GM06990 (cell line): Measurements from ENCODE around the gene NCOA1.
"Not testable (repeated sequence)": the region's sequence is repeated elsewhere in the genome, so short reads cannot be mapped to it uniquely, and the experiment has no call there.

Experiments
- DNase-seq: peaks from one replicate; pipeline ENCODE4 v3.0.0-alpha.2; 2011; ENCODE audit not compliant: insufficient read length; ENCODE audit errors: extremely low read depth
- H3K27me3 ChIP-seq: replicated peaks from 2 replicates; pipeline ENCODE4 v1.6.0; 2011; ENCODE audit warnings: low read length; ENCODE audit not compliant: control insufficient read depth, insufficient read depth
- H3K36me3 ChIP-seq: 2 replicates; pipeline ENCODE4 v1.5.1; 2011; ENCODE audit warnings: low read length; ENCODE audit not compliant: control insufficient read depth, insufficient read depth
- H3K4me3 ChIP-seq: replicated peaks from 2 replicates; pipeline ENCODE4 v1.5.1; 2011; ENCODE audit warnings: low read depth, mild to moderate bottlenecking, control low read depth, low read length
- CTCF ChIP-seq: IDR thresholded peaks from 2 replicates; pipeline ENCODE4 v1.5.1; 2011; ENCODE audit warnings: low read length, control low read depth, mild to moderate bottlenecking, inconsistent platforms; ENCODE audit not compliant: insufficient read depth, poor library complexity, severe bottlenecking

Gene NCOA1

DNA sequence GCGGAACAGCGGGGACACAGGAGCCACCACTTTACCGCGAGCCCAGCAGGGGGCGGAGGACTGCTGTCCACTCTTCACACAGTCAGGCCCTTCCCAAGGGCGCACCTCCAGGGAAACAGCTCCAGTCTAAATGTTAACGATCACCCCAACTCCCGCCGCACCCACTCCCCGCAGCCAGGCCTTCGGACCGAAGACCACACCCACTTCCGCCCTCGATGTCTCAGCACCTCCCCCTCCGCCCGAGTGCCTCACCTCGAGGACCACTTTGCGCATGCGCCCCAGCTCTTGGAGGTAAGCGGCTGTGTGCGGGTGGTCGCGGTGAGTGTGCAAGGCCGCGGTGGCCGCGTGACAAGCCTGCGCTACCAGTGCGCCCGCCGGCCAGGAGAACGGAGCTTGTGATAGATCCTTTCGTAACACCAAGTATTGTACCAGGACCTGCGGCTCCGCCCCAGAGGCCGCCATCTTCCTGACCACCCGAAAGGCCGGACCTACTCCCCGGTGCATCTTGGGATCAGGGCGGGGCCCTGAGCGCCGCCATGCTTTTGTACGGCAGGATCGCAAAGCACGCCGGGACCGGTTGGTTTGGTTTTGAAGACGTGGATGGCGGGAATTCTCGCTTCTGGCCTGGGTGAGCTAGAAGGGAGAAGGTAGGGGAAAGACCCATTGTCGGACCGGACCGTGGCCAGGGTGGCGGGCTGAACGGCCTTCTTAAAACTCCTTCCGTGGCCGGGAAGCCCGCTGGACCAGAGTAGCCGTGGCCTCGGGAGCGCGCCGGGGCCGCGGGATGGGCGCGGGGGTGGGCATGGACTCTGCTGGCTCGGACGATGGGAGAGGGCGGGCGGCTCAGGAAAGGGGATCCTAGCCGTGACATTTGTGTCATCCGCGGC, 302.1 kb downstream of the NCOA1 start, which contains the start of the genes CENPO and PTRHD1:
TSS of gene CENPO (plus strand) at position 552 of the 887 bp plus-strand sequence. CDS start 495 bp downstream, outside the sequence.
TSS of gene PTRHD1 (minus strand) at position 518 of the 887 bp plus-strand sequence. CDS start at position 504, 14 bp downstream.
- peak; percentile 97 for DNase-seq
- peak; percentile 30 for TF ChIP-seq CTCF
- peaks cover 2% of the 10 kb centered on the region; the same call in 1 of the 2 replicates for H3K36me3 ChIP-seq
- H3K27me3 ChIP-seq: no peaks in the 10 kb centered on the region
- H3K4me3 ChIP-seq: peak within 1 kb of the TSS; percentile 94

GRCh38 chr2:24793761-24794435, 302.8 kb downstream of the NCOA1 start:
- TF ChIP-seq CTCF: no peak
- H3K36me3 ChIP-seq: peaks cover 2% of the 10 kb centered on the region; the same call in 1 of the 2 replicates
- DNase-seq: no peak

GRCh38 chr2:24797644-24798043, 306.6 kb downstream of the NCOA1 start:
- DNase-seq: no peak
- TF ChIP-seq CTCF: no peak
- H3K4me3 ChIP-seq: no peak overlapping the region
- peaks cover 6% of the 10 kb centered on the region; the same call in 1 of the 2 replicates for H3K36me3 ChIP-seq
- no peaks in the 10 kb centered on the region for H3K27me3 ChIP-seq

More at GRCh38 chr2:24793761-24794435, 302.8 kb downstream of the NCOA1 start:
- no peaks in the 10 kb centered on the region for H3K27me3 ChIP-seq
- H3K4me3 ChIP-seq: peak overlapping the region; percentile 94

DNA sequence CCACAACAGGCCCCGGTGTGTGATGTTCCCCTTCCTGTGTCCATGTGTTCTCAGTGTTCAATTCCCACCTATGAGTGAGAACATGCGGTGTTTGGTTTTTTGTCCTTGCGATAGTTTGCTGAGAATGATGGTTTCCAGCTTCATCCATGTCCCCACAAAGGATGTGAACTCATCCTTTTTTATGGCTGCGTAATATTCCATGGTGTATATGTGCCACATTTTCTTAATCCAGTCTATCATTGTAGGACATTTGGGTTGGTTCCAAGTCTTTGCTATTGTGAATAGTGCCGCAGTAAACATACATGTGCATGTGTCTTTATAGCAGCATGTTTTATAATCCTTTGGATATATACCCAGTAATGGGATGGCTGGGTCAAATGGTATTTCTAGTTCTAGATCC, 309.4 kb downstream of the NCOA1 start:
- not testable (repeated sequence) for H3K27me3 ChIP-seq, H3K4me3 ChIP-seq, DNase-seq, H3K36me3 ChIP-seq

- H3K36me3 ChIP-seq, H3K4me3 ChIP-seq, DNase-seq, H3K27me3 ChIP-seq: not testable (repeated sequence)
Observed at GRCh38 chr2:24805811-24806660, 315.0 kb downstream of the NCOA1 start.

DNA sequence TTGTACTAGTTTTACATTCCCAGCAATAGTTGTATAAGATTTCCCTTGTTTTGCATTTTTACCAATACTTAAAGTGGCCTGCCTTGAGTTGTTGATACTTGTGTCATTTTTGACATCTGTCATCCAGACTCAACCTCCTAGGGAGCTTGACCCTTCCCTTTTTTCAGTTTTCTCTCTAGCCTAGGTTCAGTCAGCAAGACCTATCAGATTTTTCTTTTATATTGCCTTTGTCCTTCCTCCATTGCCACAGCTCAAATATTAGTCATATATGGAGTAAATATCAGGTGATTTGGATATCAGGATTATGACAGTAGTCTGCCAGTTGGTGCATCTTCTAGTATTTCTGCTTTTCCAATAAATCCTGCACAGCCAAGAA, 315.6 kb downstream of the NCOA1 start:
- H3K36me3 ChIP-seq: no peaks in the 10 kb centered on the region

More for the DNA sequence above, 315.6 kb downstream of the NCOA1 start:
- Histone ChIP-seq H3K27me3 (no peaks in the 10 kb centered on the region), H3K4me3 (no peak overlapping the region)
- TF ChIP-seq CTCF: no peak
- no peak for DNase-seq
